ENCODE measurements around the gene SLC36A4.
"Not testable (repeated sequence)": the region's sequence is repeated elsewhere in the genome, so short reads cannot be mapped to it uniquely, and the experiment has no call there.

The SLC36A4 gene

DNA sequence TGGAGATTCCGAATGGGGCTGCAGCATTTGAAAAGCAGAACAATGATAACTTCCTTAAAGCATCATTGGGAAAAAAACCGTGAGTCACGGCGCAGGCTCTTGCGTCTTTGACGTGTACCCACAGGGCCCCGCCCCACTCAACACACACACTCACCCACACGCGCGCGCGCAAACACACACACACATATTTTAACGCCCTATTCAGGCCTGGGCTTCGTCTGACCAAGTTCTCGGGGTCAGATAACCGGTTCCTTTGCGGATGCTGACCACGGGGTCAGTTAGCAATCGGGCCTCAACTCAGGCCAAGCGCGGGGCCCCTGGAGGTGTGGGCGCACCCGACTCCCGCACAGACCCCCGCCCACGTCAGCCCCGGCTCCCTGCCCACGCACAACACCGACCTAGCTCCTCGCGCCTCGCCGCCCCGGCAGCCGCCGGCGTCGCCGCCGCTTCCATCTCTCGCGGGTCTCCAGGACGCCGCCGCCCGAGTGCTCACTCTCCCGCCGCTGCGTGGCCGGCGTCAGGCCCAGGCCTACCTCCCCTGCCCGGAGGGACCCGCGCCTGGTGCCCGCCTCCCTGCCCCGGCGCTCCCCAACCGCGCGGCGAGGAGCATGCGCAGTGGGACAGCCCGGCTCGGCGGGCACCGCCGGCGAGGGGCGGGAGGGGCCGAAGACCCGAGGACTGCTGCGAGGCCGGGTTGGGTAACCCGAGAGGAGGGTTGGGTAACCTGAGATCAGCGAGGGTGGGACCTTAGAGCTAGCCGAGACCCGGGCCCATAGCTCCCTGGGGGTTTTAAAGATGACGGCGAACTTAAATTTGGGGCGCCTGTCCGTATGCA is at the start of gene SLC36A4:
SLC36A4 (minus strand) TSS at position 612 of the 835 bp plus-strand sequence; CDS start at position 453, 159 bp downstream.
- peak; percentile 96 for DNase-seq (ENCODE audit: low spot score)

DNA sequence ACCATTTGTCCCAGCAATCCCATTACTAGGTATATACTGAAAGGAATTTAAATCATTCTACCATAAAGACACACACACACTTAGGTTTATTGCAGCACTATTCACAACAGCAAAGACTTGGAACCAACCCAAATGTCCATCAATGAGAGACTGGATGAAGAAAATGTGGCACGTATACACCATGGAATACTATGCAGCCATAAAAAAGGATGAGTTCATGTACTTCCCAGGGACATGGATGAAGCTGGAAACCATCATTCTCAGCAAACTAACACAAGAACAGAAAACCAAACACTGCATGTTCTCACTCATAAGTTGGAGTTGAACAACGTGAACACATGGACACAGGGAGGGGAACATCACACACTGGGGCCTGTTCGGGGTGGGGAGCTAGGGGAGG is 49.0 kb upstream of the SLC36A4 start:
- DNase-seq (ENCODE audit: low spot score), result not testable (repeated sequence)

DNA sequence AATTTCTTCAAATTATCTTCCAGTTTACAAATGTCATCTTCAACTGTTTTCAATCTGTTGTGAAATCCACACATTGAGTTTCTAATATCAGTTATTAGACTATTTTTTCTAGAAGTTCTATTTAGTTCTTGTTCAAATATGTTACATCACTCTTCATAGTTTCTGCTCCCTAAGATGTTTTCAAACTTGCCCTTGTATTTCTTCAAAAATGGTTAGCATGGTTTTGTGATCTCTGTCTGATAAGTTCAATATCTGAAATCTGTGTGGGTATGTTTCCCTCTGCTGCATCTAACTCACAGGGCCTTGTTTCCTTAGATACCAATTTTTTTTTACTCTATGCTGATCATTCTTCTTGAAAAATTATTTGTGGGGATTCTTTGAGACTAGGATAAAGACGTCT is 46.2 kb upstream of the SLC36A4 start:
- no peak for DNase-seq (ENCODE audit: low spot score)

DNA sequence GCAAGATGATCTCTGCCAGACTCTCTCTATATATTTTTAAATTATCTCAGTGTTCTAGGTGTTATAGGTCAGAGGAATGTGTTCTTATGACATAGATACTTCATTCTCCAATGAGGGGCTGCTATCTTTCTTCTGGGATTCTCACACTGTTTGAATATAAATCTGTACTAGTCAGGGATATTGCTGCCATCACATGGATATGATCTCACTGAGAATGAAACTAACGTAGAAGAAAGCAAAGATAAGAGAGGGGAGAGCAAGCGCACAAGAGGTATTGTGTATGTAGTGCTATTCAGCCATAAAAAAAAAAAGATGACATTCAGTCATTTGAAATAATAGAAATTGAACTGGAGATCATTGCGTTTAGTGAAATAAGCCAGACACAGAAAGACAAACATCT is 42.2 kb upstream of the SLC36A4 start:
- DNase-seq (ENCODE audit: low spot score), result no peak

DNA sequence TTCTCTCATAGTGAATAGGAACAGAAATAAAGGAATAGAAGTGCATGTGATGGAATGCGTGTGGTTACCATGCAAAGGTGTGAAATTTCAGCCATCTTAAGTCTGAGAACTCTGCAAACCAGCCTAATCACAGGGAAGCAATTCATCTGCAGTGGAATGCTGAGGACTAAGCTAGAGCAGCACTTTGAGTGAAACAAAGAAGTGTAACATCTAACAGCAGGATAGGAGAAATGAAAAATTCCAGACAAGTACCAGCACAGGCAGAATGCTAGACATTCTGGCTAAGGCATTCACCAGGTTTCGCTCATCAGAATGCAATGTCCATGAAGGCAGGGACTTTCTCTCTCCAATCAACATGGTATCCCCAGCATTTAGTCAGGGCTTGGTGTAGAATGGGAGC is 41.2 kb upstream of the SLC36A4 start:
- DNase-seq (ENCODE audit: low spot score), result no peak

DNA sequence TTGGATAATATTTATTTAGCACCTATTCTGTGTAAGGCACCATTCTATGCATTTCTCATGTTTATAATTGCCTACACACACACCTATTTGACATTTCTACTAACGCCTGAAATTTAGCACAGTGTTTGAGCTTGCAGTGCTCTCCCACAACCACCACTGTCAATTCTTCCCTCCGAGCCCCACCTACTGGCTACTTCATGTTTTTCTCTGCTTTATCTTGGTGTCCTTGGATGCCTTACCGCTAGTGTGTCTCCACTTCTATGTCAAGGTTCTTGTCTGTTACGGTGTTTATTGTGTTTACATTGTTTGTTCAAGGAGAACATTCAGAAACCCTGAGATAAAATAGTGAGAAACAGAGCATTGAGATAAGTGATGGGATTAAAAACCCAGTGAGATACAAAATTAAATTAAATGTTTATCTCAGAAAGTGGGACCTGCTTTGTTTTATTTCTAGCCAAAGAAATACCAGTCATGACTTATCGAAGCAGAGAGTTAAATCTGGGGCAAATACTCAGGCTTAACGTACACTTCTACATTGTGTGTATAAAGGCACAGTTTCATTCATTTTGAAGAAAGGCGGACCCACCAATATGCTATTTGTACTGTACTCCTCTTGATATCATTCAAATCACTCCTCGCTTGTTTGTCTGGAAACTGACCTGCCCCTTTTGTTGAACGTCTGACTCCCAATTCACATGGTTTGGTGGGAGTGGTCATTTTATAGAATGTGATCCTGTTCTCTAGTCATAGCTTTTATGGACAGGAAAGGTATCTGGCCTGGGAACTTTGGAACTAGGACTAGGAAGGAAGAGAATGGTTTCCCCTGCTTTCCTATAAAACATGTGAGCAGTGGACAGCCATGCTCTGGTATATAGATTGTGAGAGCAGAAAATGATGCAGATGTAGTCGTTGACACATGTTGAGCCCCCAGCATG is 39.2 kb upstream of the SLC36A4 start:
- DNase-seq (ENCODE audit: low spot score), result peak; percentile 45

DNA sequence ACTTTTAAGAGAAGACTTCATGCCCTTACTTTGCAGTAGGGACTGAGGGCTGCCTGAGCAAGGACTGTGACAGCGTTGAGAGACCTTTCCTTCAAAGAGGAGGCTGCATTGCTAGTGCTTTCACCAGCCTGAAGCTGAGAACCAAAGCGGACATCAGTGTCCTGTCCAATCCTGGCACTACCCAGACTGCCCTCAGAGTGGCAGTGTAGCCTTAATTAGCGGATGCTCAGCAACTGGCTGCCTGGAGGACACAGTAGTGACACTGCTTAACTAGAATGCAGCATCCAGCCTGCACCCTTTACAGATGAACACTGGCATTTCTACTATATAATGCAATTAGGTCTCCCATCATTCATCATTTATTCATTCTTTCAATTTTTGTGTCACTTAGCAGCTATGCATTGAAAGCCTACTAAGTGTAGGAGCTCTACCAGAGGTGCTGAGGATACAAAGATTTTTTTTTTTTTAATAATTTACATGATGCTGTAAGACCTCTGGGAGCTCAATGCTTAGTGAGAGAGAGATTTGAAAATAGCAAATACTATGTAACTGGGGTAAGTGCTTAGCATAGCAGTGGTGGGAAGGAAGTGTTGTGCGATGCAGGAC is 36.9 kb upstream of the SLC36A4 start:
- DNase-seq (ENCODE audit: low spot score), result peak; percentile 80

DNA sequence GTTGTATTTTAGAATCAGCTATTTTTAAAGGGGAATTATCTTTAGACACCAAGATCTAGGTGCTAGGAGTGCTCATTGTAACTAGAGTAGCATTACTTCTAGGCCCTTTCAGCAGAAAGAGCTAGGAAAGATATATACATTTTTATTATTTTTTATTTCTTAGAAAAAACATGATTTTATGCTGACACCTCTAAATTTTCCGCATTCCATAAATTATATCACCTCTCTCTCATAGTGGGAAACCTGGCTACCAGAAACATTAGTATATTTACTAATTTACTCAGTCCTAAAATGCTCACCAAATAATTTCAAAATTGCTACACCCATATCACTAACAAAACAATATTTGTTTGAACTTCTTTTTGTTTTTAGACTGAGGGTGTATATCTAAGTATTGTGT is 32.1 kb upstream of the SLC36A4 start:
- no peak for DNase-seq (ENCODE audit: low spot score)

DNA sequence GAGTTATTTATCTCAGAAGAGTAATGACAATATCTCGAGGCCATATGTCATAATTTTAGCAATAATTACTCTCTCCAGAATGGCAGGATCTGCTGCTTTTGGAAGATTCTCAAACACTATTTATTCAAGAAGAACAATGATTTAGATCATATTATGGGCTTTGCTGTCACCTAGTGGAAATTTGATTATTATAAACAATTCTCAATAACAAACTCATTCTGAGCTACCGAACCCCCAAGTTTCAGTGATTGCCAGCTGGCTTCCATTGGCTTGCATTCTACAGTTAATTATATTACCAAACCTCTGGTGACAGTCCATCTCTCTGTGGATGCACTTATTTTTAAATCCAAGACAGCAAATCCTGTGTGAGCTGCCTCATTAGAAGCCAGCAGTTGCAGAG is 27.9 kb upstream of the SLC36A4 start:
- peak; percentile 14 for DNase-seq (ENCODE audit: low spot score)

DNA sequence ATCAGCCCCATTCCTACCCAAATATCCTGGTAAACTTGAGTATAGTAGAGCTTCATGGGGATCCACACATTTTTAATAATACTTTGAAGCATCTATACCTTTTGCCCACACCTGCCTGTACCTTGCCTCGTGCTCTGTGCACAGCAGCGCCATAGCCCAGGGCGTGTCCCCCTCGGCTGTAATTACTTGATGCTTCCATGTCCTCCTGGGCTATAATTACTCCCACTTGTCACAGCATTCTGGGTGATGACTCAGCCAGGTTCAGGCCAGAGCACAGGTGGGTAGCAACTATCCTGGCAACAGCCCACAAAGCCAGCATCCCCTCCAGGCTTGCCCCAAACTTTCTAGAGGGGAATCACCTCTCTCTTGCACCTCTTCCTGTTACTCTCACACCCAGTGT is 23.7 kb upstream of the SLC36A4 start:
- DNase-seq (ENCODE audit: low spot score), result no peak

DNA sequence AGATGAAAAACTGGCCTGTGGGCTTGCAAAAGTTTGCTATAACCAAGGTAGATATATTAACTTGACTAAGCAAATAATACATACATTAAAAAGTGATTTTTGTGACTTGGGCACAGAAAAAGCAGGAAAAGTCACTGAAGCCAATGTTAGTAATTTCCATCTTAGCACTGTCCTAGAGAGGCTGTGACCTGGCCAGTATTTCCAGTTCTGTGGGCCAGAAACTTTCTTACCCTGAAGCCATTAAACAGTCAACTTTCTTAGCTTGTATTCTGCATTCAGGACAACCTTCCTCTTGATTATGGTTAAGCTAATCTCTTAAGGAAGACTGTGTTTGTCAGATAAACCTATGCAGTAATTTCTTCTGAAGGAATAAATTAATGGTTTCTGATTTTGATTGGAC is 22.3 kb upstream of the SLC36A4 start:
- DNase-seq (ENCODE audit: low spot score), result no peak

DNA sequence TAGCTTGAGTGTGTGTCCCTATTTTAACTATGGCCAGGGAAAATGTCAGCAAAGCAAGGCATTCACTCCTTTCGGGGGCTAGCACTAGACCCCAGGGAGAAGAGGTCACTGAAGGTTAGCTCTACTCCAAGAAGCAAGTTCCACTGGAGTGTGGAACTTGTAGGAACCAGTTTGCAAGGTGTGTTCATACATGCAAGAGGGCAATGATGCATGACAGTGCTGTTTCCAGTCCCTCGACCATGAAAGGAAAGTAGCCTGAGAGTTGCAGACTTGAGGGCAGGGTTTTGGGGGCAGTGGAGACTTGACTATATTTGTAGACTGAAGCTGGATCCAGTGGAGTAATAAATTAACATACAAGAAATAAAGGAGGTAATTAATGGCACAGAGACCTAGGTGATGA is 21.6 kb upstream of the SLC36A4 start:
- peak; percentile 52 for DNase-seq (ENCODE audit: low spot score)

DNA sequence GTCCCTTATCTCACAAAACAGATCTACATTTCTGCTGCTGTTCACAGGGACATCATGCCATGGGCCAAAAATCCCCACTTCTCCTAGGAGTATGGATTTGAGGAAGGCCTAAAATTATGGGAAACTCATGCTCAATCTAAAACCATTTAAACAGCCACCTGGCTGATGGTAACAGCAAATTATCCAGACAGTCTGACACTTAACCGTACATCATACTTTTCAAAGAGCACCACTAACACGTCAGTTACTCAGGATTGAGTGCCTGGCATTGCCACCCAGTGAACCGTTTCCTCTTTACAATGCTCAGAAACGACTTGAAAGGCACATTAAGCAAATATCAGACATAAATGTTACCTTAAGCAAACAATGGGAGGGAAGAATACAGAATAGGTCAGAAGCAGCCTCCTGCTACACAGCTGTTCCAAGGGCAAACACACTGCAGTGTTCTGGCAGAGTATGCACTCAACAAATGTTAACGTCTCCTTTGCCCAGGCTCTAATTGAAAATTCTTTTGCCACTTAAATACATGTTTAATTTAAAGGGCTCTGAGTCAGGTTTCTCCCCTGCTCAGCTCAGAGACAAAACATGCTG is 18.8 kb upstream of the SLC36A4 start:
- peak; percentile 31 for DNase-seq (ENCODE audit: low spot score)

DNA sequence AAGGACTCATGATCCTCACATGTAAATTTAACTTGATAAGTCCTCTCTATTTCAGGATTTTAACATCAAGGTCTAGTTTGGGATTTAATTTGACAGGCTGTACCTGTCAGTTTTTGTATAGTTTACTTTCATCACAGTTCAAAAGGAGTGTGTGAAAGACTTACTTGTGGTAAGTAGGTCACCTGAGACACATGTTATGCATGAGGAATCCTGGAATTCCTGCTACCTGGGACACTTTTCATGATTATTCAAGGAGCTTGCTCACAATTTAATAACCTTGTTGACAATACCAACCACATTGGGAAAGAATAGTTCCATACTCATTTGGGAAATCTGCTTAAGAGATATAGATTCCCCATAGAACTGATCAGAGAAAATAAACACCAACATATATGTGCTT is 15.8 kb upstream of the SLC36A4 start:
- DNase-seq (ENCODE audit: low spot score), result peak; percentile 51

DNA sequence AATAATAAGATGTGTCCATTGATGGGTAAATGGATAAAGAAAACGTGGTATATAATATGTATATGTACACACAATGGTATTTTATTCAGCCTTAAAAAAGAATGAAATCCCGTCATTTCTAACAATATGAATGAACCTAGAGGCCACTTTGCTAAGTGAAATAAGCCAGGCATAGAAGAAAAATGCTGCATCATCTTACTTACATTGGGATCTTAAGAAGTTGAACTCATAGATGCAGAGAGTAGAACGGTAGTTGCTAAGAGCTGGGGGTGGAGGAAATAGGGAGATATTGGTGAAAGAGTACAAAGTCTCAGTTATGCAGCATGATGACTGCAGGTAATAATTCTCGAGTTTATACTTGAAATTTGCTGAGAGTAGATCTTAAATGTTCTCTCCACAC is 14.3 kb upstream of the SLC36A4 start:
- DNase-seq (ENCODE audit: low spot score), result no peak

DNA sequence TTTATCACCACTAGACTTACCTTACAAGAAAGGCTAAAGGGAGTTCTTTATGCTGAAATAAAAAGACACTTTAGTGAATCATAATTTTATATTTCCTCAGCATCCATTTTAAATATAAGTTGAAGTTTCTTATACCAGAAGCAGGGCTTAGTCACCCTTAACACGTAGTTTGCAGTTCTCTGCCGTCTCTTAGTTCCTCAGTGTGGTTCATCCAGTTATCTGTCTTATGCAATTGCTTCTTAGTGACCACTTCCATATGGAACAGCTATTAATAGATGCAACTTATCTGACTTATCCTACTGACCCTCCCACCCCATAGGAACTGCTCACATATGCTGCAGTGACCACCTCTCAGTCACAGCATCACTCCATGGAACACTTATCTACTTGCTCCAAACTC is 11.7 kb upstream of the SLC36A4 start:
- no peak for DNase-seq (ENCODE audit: low spot score)

DNA sequence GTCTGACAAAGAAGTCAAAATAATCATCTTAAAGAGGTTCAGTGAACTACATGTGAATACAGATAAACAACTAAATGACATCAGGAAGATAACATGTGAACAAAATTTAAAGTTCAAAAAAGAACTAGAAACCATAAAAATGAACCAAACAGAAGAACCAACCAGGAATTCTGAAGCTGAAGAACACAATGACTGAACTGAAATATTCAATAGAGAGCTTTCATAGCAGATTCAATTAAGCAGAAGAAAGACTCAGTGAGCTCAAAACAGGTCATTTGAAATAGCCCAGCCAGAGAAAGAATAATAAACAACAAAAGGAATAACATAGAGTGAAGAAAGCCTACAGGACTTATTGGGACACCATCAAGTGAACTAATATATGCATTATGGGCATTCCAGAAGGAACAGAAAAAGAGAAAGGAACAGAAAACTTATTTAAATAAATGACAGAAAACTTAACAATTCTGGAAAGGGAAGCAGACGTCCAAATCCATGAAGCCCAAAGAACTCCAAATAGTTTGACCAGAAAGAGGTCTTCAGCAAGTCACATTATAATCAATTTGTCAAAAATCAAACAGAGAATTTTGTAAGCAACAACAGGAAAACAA is 11.0 kb upstream of the SLC36A4 start:
- DNase-seq (ENCODE audit: low spot score), result no peak

DNA sequence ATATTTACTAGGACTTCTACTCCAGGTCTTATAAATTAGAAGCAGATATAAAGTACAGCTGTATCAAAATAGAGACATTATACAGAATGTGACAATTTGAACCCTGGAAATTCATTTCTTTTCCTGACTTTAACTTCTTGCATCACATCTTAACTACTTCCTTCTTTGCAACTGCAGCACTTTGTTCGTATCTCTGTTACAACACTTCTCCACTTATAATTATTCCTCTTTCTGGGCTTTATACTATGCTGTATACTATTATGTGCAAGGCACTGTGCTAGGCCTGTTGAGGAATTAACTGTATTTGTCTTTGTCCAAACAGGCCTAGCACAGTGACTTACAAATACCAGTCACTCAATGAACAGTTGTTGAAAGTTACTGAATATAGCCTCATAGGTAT is 1.8 kb upstream of the SLC36A4 start:
- DNase-seq (ENCODE audit: low spot score), result no peak

DNA sequence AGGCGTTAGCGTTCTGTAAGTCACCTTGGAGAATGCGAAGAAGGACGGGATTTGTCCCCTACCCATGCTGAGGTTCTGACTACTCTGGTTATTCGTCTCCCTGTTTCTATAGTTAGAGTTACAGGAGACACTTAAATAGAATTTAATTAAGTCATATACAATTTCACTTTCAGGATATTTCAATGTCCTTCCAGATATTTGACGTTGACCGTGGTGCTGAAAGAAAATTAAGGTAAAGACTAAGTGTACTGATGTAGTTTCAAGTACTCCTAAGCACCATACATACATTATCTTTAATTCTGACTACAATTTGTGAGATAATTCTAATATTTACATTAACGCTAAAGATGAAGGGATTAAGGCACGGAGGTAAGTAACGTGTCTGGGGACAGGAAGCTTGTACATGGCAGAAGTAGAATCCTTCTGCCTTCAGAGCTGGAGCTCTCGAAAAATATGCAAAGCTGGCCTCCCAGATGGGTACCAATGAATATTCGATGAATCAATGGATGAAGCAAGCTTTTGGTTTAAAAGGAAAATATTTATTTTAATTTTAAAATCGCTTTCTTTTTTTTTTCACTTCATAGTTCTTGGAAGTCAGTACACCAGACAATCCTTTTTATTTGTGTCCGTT is 539 bp upstream of the SLC36A4 start:
- peak; percentile 29 for DNase-seq (ENCODE audit: low spot score)

DNA sequence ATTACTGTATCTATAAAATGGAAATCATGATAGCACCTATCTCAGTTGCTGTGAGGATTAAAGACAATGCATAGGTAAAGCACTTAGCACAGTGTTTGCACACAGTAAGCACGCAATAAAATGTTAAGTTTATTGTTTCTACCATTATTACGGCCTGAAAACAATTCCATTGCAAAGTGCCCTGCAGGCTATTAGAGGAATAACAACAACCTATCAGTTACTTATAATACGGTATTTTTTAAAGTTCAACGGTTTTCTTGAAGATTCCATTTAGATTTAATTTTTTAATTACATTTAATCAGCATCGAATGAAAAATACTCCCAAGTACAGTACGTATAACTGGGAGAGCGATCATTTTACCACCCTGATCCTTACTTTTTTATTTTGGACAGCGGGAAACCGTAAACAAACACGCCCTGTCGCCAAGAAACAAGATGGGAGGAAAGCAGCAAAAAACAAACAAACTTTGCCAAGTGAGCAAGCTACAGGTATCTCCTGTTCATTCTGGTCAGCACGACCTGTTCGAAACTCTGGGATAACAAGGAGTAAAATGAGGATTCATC is 893 bp downstream of the SLC36A4 start:
- no peak for DNase-seq (ENCODE audit: low spot score)

DNA sequence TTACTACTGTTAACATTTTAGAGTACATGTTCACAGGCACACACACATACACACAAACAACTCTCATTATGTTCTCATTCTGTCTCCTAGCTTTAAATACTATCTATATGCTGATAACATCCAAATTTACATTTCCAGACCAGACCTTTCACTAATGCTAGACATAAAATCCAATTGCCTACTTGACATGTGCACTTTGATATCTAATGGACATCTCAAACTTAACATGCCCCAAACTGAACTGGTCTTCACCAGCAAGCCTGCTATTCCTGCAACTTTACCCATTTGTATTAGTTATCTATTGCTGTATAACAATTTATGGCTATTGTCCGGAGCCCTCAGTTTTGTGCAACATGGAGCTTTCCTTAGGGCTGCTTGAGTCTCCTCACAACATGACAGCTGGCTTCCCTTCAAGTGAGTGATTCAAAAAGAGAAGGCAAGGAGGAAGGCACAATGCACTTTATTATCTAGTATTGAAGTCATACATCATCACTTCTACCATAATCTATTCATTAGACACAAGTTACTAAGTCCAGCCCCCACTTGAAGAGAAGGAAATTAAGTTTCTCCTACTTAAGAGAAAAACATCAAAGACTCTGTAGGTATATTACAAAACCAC is 3.0 kb downstream of the SLC36A4 start:
- no peak for DNase-seq (ENCODE audit: low spot score)
